HCT116 (cell line): ENCODE measurements around the gene METTL25. TPM values are rescaled to one million over a fixed set of nuclear protein-coding genes. Genes with fewer than 3 reads are reported as not detected.

Source experiments
- ATAC-seq: fragments of 200-7000 bp; cut with Tn5 transposase; 2 replicates; pipeline ENCODE4 v1.9.1; 2020; ENCODE audit warnings: mild to moderate bottlenecking, moderate library complexity
- BruUV-seq: library from RNA; stranded (reverse); fragments of 400-500 nt; replicated peaks from 2 replicates; lab custom pipeline; 2021; lab: Mats Ljungman, UMichigan
- CTCF ChIA-PET: fragments of 300-600 bp; sonication (Branson Sonifier 250); formaldehyde crosslinking; loops from one replicate; lab custom pipeline; 2021; ENCODE audit warnings: antibody characterized with exemption; lab: Charles Lee
- POLR2A ChIA-PET: fragments of 300-600, 350-600 bp; sonication (Branson Sonifier 250); formaldehyde crosslinking; loops from one replicate; lab custom pipeline; 2021; ENCODE audit warnings: antibody characterized with exemption; lab: Charles Lee
- RAD21 ChIA-PET, 2 experiments: fragments of 300-600 bp; sonication (Branson Sonifier 250); formaldehyde crosslinking; loops; one replicate each; lab custom pipeline; 2023; ENCODE audit warnings: low total read pairs in 2 of 2; ENCODE audit not compliant: uncharacterized antibody in 2 of 2, unreplicated experiment in 2 of 2, low non-redundant PET in 1 of 2; lab: Charles Lee
- DNase-seq: peaks from one replicate; pipeline ENCODE4 v3.0.0-alpha.2; 2010; ENCODE audit warnings: low read depth, low spot score
- H2AFZ ChIP-seq: fragments of 200-600 bp; shearing (Covaris generic), sonication (generic); 2 replicates; pipeline ENCODE4 v1.6.1; 2017; ENCODE audit warnings: low read depth, mixed run types, mixed read lengths, antibody characterized with exemption, low read length; ENCODE audit not compliant: poor library complexity, severe bottlenecking
- H3K27ac ChIP-seq: 2 replicates; pipeline ENCODE4 v1.5.1; 2012; ENCODE audit warnings: low read depth, low read length
- H3K27me3 ChIP-seq: fragments of 200-600 bp; sonication (generic); 2 replicates; pipeline ENCODE4 v1.6.1; 2016; ENCODE audit warnings: mixed run types, low read length, mixed read lengths; ENCODE audit not compliant: insufficient read depth
- H3K36me3 ChIP-seq, 2 experiments: fragments of 200-500 bp in 1 of 2; fragments of 200-600 bp in 1 of 2; sonication (Bioruptor generic) in 1 of 2; sonication (generic) in 1 of 2; 2 replicates each; pipeline versions ENCODE4 v1.5.1 to v1.6.1; 2014 to 2016; ENCODE audit warnings: low read length in 2 of 2, inconsistent platforms in 1 of 2, mixed read lengths in 1 of 2, mixed run types in 1 of 2; ENCODE audit not compliant: insufficient read depth in 2 of 2, control insufficient read depth in 1 of 2
- H3K4me1 ChIP-seq, 2 experiments: fragments of 200-600 bp in 1 of 2; sonication (generic) in 1 of 2; 2 replicates each; pipeline versions ENCODE4 v1.5.1 to v1.6.1; 2012 to 2017; ENCODE audit warnings: low read length in 2 of 2, inconsistent platforms in 1 of 2, mild to moderate bottlenecking in 1 of 2, mixed read lengths in 1 of 2, mixed run types in 1 of 2, moderate library complexity in 1 of 2; ENCODE audit not compliant: insufficient read depth in 2 of 2, control insufficient read depth in 1 of 2
- H3K4me2 ChIP-seq: fragments of 200-600 bp; sonication (generic); 2 replicates; pipeline ENCODE4 v1.6.1; 2017; ENCODE audit warnings: mixed run types, low read length, mixed read lengths
- H3K4me3 ChIP-seq, 2 experiments: fragments of 200-600 bp in 1 of 2; sonication (generic) in 1 of 2; replicated peaks in 1 of 2; 2 replicates each; pipeline ENCODE4 v1.5.1; 2011 to 2016; ENCODE audit warnings: low read length in 2 of 2, control low read depth in 1 of 2, low read depth in 1 of 2, mild to moderate bottlenecking in 1 of 2, mixed read lengths in 1 of 2, mixed run types in 1 of 2
- H3K79me2 ChIP-seq: fragments of 200-600 bp; sonication (generic); 2 replicates; pipeline ENCODE4 v1.6.1; 2017; ENCODE audit warnings: mild to moderate bottlenecking, mixed run types, low read length, moderate library complexity, mixed read lengths; ENCODE audit not compliant: insufficient read depth
- H3K9ac ChIP-seq: fragments of 200-600 bp; sonication (generic); 2 replicates; pipeline ENCODE4 v1.6.1; 2016; ENCODE audit warnings: low read length, mixed read lengths
- H3K9me2 ChIP-seq: fragments of 200-600 bp; sonication (generic), shearing (Covaris generic); 2 replicates; pipeline ENCODE4 v1.6.1; 2017; ENCODE audit warnings: mixed run types, mild to moderate bottlenecking, moderate library complexity; ENCODE audit not compliant: insufficient read depth
- H3K9me3 ChIP-seq, 2 experiments: fragments of 200-500 bp in 1 of 2; fragments of 200-600 bp in 1 of 2; sonication (Bioruptor generic) in 1 of 2; sonication (generic) in 1 of 2; 2 replicates each; pipeline ENCODE4 v1.6.1; 2014 to 2017; ENCODE audit warnings: low read length in 2 of 2, mixed read lengths in 2 of 2, inconsistent platforms in 1 of 2, low read depth in 1 of 2, mild to moderate bottlenecking in 1 of 2, mixed run types in 1 of 2, moderate library complexity in 1 of 2; ENCODE audit not compliant: control insufficient read depth in 1 of 2, insufficient read depth in 1 of 2
- H4K20me1 ChIP-seq: fragments of 200-600 bp; sonication (generic), shearing (Covaris generic); 2 replicates; pipeline ENCODE4 v1.6.1; 2017; ENCODE audit warnings: mixed run types, mild to moderate bottlenecking, moderate library complexity; ENCODE audit not compliant: insufficient read depth
- CBX3 ChIP-seq: IDR thresholded peaks from 2 replicates; pipeline ENCODE4 v1.6.1; 2012; ENCODE audit warnings: low read depth
- CEBPB ChIP-seq: IDR thresholded peaks from 2 replicates; pipeline ENCODE4 v1.6.1; 2012; ENCODE audit warnings: low read depth
- CTCF ChIP-seq, 3 experiments: fragments of 200-600 bp in 1 of 3; sonication (generic) in 1 of 3; IDR thresholded peaks in 2 of 3; conservative IDR thresholded peaks in 1 of 3; 2 replicates each; pipeline ENCODE4 v1.5.1; 2012 to 2017; ENCODE audit warnings: low read depth in 2 of 3, low read length in 2 of 3, antibody characterized with exemption in 1 of 3, borderline replicate concordance in 1 of 3, control low read depth in 1 of 3, mild to moderate bottlenecking in 1 of 3, mixed read lengths in 1 of 3, mixed run types in 1 of 3, moderate library complexity in 1 of 3; ENCODE audit not compliant: insufficient read depth in 1 of 3
- EGR1 ChIP-seq: IDR thresholded peaks from 2 replicates; pipeline ENCODE4 v1.6.1; 2012; ENCODE audit warnings: low read depth
- ELF1 ChIP-seq: IDR thresholded peaks from 2 replicates; pipeline ENCODE4 v1.6.1; 2012; ENCODE audit warnings: low read depth, borderline replicate concordance
- EZH2 ChIP-seq: fragments of 200-600 bp; sonication (generic); IDR thresholded peaks from 2 replicates; pipeline ENCODE4 v1.6.1; 2017; ENCODE audit warnings: antibody characterized with exemption, mixed run types
- EZH2phosphoT487 ChIP-seq: fragments of 200-600 bp; IDR thresholded peaks from 2 replicates; pipeline ENCODE4 v1.6.1; 2018; ENCODE audit warnings: antibody characterized with exemption, borderline replicate concordance
- FOSL1 ChIP-seq: IDR thresholded peaks from 2 replicates; pipeline ENCODE4 v1.6.1; 2012; ENCODE audit warnings: low read depth
- MAX ChIP-seq: IDR thresholded peaks from 2 replicates; pipeline ENCODE4 v1.6.1; 2012
- POLR2A ChIP-seq: IDR thresholded peaks from 2 replicates; pipeline ENCODE4 v1.7.0; 2011; ENCODE audit warnings: borderline replicate concordance; ENCODE audit not compliant: insufficient read depth, insufficient read length; ENCODE audit errors: extremely low read depth
- POLR2AphosphoS5 ChIP-seq: IDR thresholded peaks from 2 replicates; pipeline ENCODE4 v1.6.1; 2011; ENCODE audit warnings: mild to moderate bottlenecking, low read depth, low read length, moderate library complexity
- RAD21 ChIP-seq: IDR thresholded peaks from 2 replicates; pipeline ENCODE4 v1.6.1; 2012; ENCODE audit warnings: low read depth, mild to moderate bottlenecking
- SIN3A ChIP-seq: IDR thresholded peaks from 2 replicates; pipeline ENCODE4 v1.6.1; 2012; ENCODE audit warnings: low read depth
- SP1 ChIP-seq: IDR thresholded peaks from 2 replicates; pipeline ENCODE4 v1.6.1; 2012; ENCODE audit warnings: low read depth
- SRF ChIP-seq: IDR thresholded peaks from 2 replicates; pipeline ENCODE4 v1.6.1; 2012; ENCODE audit warnings: low read depth
- TCF7L2 ChIP-seq: IDR thresholded peaks from 2 replicates; pipeline ENCODE4 v1.7.0; 2011; ENCODE audit warnings: borderline replicate concordance, inconsistent platforms; ENCODE audit not compliant: insufficient read depth, insufficient read length; ENCODE audit errors: extremely low read depth
- ZBTB33 ChIP-seq: IDR thresholded peaks from 2 replicates; pipeline ENCODE4 v1.6.1; 2011; ENCODE audit warnings: mild to moderate bottlenecking, low read length, moderate library complexity; ENCODE audit not compliant: insufficient replicate concordance; ENCODE audit errors: extremely low read depth
- ZFX ChIP-seq: fragments of 450-650 bp; IDR thresholded peaks from 2 replicates; pipeline ENCODE4 v1.6.1; 2017
- ZNF274 ChIP-seq: fragments of 200-500 bp; sonication (Bioruptor generic); IDR thresholded peaks from 2 replicates; pipeline ENCODE4 v1.6.1; 2014; ENCODE audit warnings: mild to moderate bottlenecking, low read depth, low read length, inconsistent platforms
- intact Hi-C: fragments of 100-400 bp; cut with micrococcal nuclease; formaldehyde crosslinking; loops from 2 replicates; pipeline ENCODE4 v1.10.0; 2022
- total RNA-seq: library from RNA; stranded (reverse); gene quantifications from one replicate; pipeline ENCODE4 v1.2.1, GENCODE V29; 2021; ENCODE audit not compliant: unreplicated experiment

METTL25 gene
- total RNA-seq, 1 experiment from 2014 or later: 4.4 TPM

GRCh38 chr12:82461393-82461792, 103.1 kb downstream of the METTL25 start:
- Histone ChIP-seq H3K9ac (no peak overlapping the region), H3K9me3 (no peaks in the 10 kb centered on the region), H3K27me3 (no peaks in the 10 kb centered on the region), H3K4me2 (no peak overlapping the region), H3K79me2 (no peaks in the 10 kb centered on the region), H3K36me3 (no peaks in the 10 kb centered on the region), H4K20me1 (no peaks in the 10 kb centered on the region), H3K4me3 (no peak overlapping the region), H2AFZ (no peak overlapping the region), H3K27ac (no peak overlapping the region), H3K9me2 (no peaks in the 10 kb centered on the region), H3K4me1 (no peaks in the 10 kb centered on the region)
- intact Hi-C loops: no loop called here
- no peak for ATAC-seq
- ChIA-PET CTCF (no interaction called here), POLR2A (no interaction called here), RAD21 (no interaction called here)
- no peak for TF ChIP-seq SP1
- no peak for TF ChIP-seq SIN3A
- TF ChIP-seq POLR2AphosphoS5: no peak
- no peak for TF ChIP-seq TCF7L2
- no peak for TF ChIP-seq EZH2phosphoT487
- no peak for DNase-seq
- no TSS peak for BruUV-seq

GRCh38 chr12:82461836-82462235, 103.5 kb downstream of the METTL25 start:
- BruUV-seq: no TSS peak
- H3K36me3 ChIP-seq: no peaks in the 10 kb centered on the region
- RAD21 ChIA-PET: no interaction called here
- no peaks in the 10 kb centered on the region for H3K27me3 ChIP-seq
- no peak overlapping the region for H3K4me3 ChIP-seq
- no peak for TF ChIP-seq CEBPB
- TF ChIP-seq TCF7L2: no peak
- no peak for TF ChIP-seq ZNF274
- no peak for TF ChIP-seq POLR2A
- no peak for TF ChIP-seq MAX
- TF ChIP-seq EZH2: no peak
- no peak for TF ChIP-seq SP1
- TF ChIP-seq ZFX: no peak
- TF ChIP-seq CTCF (IDR thresholded peaks at IDR 0.05 in 2 of 3, conservative IDR thresholded peaks at IDR 0.05 in 1 of 3; ENCODE audit: borderline replicate concordance in 1 of 3, insufficient read depth in 1 of 3, low read depth in 2 of 3, low read length in 2 of 3): no peak
- no peak for TF ChIP-seq CBX3
- TF ChIP-seq RAD21: no peak
- TF ChIP-seq EGR1: no peak
- TF ChIP-seq EZH2phosphoT487: no peak
- no peak for TF ChIP-seq FOSL1
- no peak for TF ChIP-seq ELF1
- no peak for TF ChIP-seq ZBTB33
- no peak for TF ChIP-seq SRF
- TF ChIP-seq, all 23 proteins: peak for 0
- Histone ChIP-seq H4K20me1 (no peaks in the 10 kb centered on the region), H3K9ac (no peak overlapping the region), H3K9me3 (no peaks in the 10 kb centered on the region), H3K4me1 (no peaks in the 10 kb centered on the region), H2AFZ (no peak overlapping the region), H3K4me2 (no peak overlapping the region), H3K79me2 (no peaks in the 10 kb centered on the region), H3K9me2 (no peaks in the 10 kb centered on the region), H3K27ac (no peak overlapping the region)
- no peak for DNase-seq
- ATAC-seq: no peak
- intact Hi-C loops: no loop called here
- CTCF ChIA-PET: no interaction called here
- POLR2A ChIA-PET: no interaction called here
